HG02981 (cell line): Measurements from ENCODE around the gene TUBGCP2.
"Not testable (repeated sequence)": the region's sequence is repeated elsewhere in the genome, so short reads cannot be mapped to it uniquely, and the experiment has no call there.

Source experiments
- ATAC-seq: cut with Tn5 transposase; IDR thresholded peaks from one replicate; pipeline ENCODE4 v1.9.1; 2021; ENCODE audit warnings: mild to moderate bottlenecking, moderate library complexity; ENCODE audit not compliant: unreplicated experiment

The TUBGCP2 gene

GRCh38 chr10:133325440-133326222 is 17.0 kb upstream of the TUBGCP2 start:
- ATAC-seq = no peak

GRCh38 chr10:133324857-133325260 is 16.2 kb upstream of the TUBGCP2 start:
- ATAC-seq = no peak

GRCh38 chr10:133324198-133324792 is 15.6 kb upstream of the TUBGCP2 start:
- ATAC-seq = no peak

- ATAC-seq = not testable (repeated sequence)
Observed at GRCh38 chr10:133322064-133322709, 13.5 kb upstream of the TUBGCP2 start.

- not testable (repeated sequence) for ATAC-seq
Observed at GRCh38 chr10:133320852-133321422, 12.3 kb upstream of the TUBGCP2 start.

- peak; percentile 82 for ATAC-seq
Observed at GRCh38 chr10:133318494-133319127, 9.9 kb upstream of the TUBGCP2 start.

- no peak for ATAC-seq
Observed at GRCh38 chr10:133316732-133317131, 8.1 kb upstream of the TUBGCP2 start.

GRCh38 chr10:133316266-133316665 is 7.6 kb upstream of the TUBGCP2 start:
- no peak for ATAC-seq

GRCh38 chr10:133315847-133316246 is 7.2 kb upstream of the TUBGCP2 start:
- no peak for ATAC-seq

- ATAC-seq = no peak
Observed at GRCh38 chr10:133314911-133315310, 6.2 kb upstream of the TUBGCP2 start.

GRCh38 chr10:133313192-133313591 is 4.5 kb upstream of the TUBGCP2 start:
- ATAC-seq = no peak

- ATAC-seq = no peak
Observed at GRCh38 chr10:133312769-133313145, 4.1 kb upstream of the TUBGCP2 start.

GRCh38 chr10:133312016-133312768 is 3.5 kb upstream of the TUBGCP2 start:
- no peak for ATAC-seq

- ATAC-seq = no peak
Observed at GRCh38 chr10:133311570-133311969, 2.9 kb upstream of the TUBGCP2 start.

GRCh38 chr10:133310789-133311188 is 2.1 kb upstream of the TUBGCP2 start:
- ATAC-seq = no peak

- ATAC-seq = no peak
Observed at GRCh38 chr10:133310399-133310755, 1.7 kb upstream of the TUBGCP2 start.

- no peak for ATAC-seq
Observed at GRCh38 chr10:133309720-133310398, 1.2 kb upstream of the TUBGCP2 start.

- peak; percentile 53 for ATAC-seq
Observed at GRCh38 chr10:133309100-133309719, 538 bp upstream of the TUBGCP2 start.

- ATAC-seq = peak; percentile 39
Observed at GRCh38 chr10:133307776-133308420, 774 bp downstream of the TUBGCP2 start.
